GM19023 (cell line): ENCODE results near the gene S100PBP.

Source experiments
- ATAC-seq: cut with Tn5 transposase; IDR thresholded peaks from one replicate; pipeline ENCODE4 v1.9.1; 2021; ENCODE audit warnings: mild to moderate bottlenecking, moderate library complexity; ENCODE audit not compliant: unreplicated experiment

Gene S100PBP

GRCh38 chr1:32817159-32817814 is at the start of gene S100PBP, which contains the start of gene YARS1:
Gene S100PBP (plus strand): TSS chr1:32817653. CDS start chr1:32826100, 8,447 bp downstream.
Gene YARS1 (minus strand): TSS chr1:32817358. CDS start chr1:32817244, 114 bp downstream.
- peak; percentile 90 for ATAC-seq

- ATAC-seq, result no peak
Observed at GRCh38 chr1:32768110-32768850, 49.2 kb upstream of the S100PBP start.

DNA sequence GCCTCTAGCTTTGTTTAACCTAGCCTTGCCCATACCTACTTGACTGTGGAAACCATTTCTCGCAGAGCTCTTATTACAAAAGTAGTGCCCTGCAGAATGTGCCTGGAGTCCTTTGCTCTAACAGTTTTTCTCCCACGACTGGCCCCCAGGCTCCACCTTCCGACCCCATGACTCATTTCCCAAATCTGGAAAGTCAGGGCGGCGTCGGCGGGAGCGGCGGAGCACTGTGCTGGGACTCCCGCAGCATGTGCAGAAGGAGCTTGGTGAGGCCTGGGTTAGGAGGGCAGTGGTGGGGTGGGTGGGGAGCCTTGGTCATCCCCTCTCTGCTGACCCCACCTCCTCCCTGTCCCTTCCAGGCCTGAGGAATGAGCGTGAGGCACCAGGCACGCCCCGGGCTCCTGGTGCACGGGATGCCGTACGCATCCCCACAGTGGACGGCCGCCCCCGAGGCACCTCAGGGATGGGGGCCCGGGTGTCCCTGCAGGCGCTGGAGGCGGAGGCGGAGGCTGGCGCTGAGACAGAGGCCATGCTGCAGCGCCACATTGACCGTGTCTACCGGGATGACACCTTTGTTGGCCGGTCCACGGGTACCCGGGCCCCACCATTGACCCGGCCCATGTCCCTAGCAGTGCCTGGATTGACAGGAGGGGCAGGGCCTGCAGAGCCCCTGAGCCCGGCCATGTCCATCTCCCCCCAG is 47.8 kb upstream of the S100PBP start:
- no peak for ATAC-seq

- ATAC-seq, result no peak
Observed at GRCh38 chr1:32770221-32770731, 47.2 kb upstream of the S100PBP start.

GRCh38 chr1:32770741-32771548 is 46.5 kb upstream of the S100PBP start:
- ATAC-seq, result no peak

GRCh38 chr1:32771561-32772280 is 45.7 kb upstream of the S100PBP start:
- ATAC-seq, result no peak

GRCh38 chr1:32772281-32773017 is 45.0 kb upstream of the S100PBP start:
- no peak for ATAC-seq

GRCh38 chr1:32773018-32773763 is 44.3 kb upstream of the S100PBP start:
- no peak for ATAC-seq

DNA sequence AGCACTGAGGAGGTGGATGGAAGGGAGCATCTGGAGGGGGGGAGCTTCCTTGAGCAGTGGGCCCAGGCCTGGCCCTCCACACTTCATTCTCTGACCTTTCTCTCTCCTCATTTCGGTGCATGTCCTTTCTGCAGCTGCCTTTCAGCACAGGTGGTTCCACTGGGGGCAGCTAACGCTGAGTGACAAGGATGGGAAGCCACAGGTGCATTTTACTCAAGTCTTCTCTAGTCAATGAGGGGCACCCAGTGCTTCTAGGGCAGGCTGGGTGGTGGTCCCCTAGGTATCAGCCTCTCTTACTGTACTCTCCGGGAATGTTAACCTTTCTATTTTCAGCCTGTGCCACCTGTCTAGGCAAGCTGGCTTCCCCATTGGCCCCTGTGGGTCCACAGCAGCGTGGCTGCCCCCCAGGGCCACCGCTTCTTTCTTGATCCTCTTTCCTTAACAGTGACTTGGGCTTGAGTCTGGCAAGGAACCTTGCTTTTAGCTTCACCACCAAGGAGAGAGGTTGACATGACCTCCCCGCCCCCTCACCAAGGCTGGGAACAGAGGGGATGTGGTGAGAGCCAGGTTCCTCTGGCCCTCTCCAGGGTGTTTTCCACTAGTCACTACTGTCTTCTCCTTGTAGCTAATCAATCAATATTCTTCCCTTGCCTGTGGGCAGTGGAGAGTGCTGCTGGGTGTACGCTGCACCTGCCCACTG is 43.5 kb upstream of the S100PBP start:
- ATAC-seq, result no peak

- ATAC-seq, result no peak
Observed at GRCh38 chr1:32774464-32774808, 43.0 kb upstream of the S100PBP start.

GRCh38 chr1:32774950-32775634 is 42.4 kb upstream of the S100PBP start:
- no peak for ATAC-seq

- ATAC-seq, result no peak
Observed at GRCh38 chr1:32775640-32776337, 41.7 kb upstream of the S100PBP start.

- ATAC-seq, result no peak
Observed at GRCh38 chr1:32779242-32779641, 38.2 kb upstream of the S100PBP start.

DNA sequence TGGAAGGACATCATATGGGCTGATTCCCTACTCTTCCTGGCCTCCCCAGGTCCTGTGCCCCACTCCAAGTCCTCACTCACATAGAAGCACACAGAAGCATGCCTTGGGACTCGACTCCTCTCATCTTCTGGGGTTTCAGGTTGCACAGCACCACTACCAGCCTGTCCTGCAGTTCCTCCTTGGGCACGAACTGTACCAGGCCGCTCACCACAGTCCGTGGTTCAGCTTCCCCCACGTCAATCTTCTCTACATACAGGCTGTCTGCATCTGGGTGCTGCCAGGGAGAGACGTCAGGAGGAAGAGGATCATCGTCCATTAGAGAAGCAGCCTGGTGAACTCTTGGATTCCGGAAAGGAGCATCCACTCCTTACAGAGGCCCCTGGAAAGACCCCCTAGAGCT is 37.4 kb upstream of the S100PBP start:
- ATAC-seq, result no peak

GRCh38 chr1:32780628-32781234 is 36.7 kb upstream of the S100PBP start:
- ATAC-seq, result no peak

- no peak for ATAC-seq
Observed at GRCh38 chr1:32782086-32782485, 35.4 kb upstream of the S100PBP start.

DNA sequence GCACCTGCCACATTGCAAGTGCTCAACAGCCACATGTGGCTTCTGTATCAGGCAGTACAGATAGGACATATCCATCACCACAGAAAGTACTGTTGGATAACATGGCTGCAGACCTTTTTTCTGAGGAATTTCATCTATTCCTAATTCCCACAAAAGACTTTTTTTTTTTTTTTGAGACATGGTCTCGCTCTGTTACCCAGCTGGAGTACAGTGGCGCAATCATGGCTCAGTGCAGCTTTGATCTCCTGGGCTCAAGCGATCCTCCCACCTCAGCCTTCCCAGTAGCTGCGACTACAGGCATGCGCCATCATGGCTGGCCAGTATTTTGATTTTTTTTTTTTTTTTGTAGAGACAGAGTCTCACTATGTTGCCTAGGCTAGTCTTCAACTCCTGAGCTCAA is 33.6 kb upstream of the S100PBP start:
- no peak for ATAC-seq
